Pulmonary artery endothelial cell (primary cell): Measurements from ENCODE around the gene MRPS31. TPM values are rescaled to one million over a fixed set of nuclear protein-coding genes. Genes with fewer than 3 reads are reported as not detected.
A peak's percentile ranks its signal among the peaks of the same experiment; 100 is the strongest.
"Not testable (repeated sequence)": the region's sequence is repeated elsewhere in the genome, so short reads cannot be mapped to it uniquely, and the experiment has no call there.

Source experiments
- DNase-seq: peaks from one replicate; pipeline ENCODE4 v3.0.0-alpha.2; 2011; ENCODE audit warnings: low read depth, low spot score
- total RNA-seq: library from RNA; depleted of rRNA; stranded (reverse); fragments of >200 nt; gene quantifications from 2 replicates; pipeline ENCODE4 v1.2.3, GENCODE V29; 2014

The MRPS31 gene
- total RNA-seq, 1 donor from 2014 or later: 12.8 TPM

DNA sequence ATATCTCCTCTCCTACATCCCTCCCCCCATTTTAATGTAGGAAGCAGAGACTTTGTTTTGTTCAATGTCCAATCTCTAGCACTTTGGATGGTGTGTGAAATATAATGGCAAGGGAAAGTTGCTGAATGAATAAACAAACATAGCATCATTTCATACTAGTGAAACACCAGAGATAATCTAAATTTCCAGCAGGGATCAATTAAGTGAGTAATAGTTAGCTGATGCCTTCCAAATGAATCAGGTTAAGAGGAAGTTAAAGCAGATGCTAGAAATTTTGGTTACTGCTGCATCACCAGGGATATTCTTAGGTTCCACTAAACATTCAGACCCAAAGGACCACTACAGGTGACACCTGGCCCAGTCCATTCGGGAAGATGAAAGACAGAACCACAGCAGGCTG is 8.1 kb downstream of the MRPS31 start:
- DNase-seq: no peak

DNA sequence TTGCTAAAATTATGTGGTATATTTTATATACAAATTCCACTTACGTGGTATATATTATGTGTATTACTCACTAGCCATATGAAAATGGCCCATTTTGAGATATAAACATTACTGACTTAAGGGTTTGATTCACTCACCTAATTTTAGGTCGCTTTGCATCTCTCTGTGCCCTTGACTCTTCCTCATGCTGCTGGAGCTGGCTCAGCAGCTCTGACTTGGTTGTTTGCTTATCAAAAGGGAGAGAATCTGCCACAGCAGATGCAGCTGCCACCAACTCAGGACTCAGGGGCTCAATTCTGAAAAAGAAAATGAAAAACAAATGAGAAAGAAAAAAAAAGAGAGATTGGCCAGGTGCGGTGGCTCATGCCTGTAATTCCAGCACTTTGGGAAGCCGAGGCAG is 12.2 kb downstream of the MRPS31 start:
- no peak for DNase-seq

DNA sequence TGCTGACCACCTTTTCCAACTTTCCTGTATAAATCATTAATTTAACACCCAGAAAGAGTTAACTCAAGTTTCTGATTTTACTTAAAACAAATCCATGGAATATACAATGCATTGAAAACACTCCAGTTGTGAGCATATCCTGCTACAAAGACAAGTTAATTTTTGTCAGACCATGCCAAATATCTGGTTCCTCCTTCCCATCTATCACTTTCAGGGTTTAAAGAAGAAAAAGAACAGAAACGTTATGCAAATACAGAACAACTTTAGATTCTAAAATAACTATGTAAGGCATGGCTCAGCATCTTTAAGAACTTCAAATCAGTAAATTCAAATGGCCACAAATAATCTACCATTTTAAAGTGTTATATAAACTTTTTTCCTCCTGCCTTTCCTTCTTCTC is 14.9 kb downstream of the MRPS31 start:
- no peak for DNase-seq

DNA sequence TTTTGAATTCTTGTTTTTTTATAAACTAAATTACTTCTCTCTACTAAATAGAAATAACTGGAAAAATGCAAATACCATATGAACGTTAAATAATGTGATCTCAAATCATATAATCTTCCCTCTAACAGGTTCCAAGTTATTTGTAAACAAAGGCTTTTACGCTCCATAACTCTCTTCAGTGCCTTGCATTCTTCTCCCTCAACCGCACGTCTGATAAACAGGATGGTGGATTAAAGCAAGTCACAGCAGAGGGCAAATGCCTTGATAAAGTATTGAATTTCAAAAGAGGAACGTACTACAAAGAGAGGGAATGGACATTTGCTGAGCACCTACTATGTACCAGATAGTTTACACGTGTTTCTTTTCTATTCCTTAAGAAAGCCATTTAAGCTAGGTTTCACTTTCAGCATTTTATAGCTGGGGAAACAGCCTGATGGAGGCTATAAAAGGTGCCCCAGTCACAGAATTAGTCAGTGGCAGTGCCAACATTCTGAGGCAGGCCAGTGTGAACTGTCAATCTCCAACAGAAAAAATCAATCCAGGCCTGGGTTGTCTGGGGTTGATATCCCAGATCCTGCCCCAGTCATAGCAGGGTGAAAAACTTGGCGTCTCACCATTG is 15.8 kb downstream of the MRPS31 start:
- no peak for DNase-seq

DNA sequence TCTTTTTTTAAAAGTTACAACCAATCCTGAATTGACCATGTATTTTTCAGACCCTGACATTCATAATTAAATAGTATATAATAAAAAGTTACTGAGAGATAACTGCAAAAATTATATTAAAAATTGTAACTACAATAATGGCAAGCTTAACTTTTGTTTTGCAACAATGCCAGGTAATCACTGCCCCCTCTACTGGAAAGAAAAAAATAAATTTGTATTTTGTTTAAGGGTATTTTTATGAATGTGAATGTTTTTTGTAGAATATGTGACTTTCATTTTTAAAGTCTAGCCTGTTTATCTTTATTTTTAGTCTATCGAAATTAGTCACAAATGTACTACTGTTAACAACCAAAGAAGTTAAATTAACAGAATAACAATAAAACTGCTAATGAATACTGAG is 21.7 kb downstream of the MRPS31 start:
- DNase-seq: no peak

DNA sequence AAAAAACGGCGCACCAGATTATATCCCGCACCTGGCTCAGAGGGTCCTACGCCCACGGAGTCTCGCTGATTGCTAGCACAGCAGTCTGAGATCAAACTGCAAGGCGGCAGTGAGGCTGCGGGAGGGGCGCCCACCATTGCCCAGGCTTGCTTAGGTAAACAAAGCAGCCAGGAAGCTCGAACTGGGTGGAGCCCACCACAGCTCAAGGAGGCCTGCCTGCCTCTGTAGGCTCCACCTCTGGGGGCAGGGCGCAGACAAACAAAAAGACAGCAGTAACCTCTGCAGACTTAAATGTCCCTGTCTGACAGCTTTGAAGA is 35.8 kb downstream of the MRPS31 start:
- DNase-seq: not testable (repeated sequence)

DNA sequence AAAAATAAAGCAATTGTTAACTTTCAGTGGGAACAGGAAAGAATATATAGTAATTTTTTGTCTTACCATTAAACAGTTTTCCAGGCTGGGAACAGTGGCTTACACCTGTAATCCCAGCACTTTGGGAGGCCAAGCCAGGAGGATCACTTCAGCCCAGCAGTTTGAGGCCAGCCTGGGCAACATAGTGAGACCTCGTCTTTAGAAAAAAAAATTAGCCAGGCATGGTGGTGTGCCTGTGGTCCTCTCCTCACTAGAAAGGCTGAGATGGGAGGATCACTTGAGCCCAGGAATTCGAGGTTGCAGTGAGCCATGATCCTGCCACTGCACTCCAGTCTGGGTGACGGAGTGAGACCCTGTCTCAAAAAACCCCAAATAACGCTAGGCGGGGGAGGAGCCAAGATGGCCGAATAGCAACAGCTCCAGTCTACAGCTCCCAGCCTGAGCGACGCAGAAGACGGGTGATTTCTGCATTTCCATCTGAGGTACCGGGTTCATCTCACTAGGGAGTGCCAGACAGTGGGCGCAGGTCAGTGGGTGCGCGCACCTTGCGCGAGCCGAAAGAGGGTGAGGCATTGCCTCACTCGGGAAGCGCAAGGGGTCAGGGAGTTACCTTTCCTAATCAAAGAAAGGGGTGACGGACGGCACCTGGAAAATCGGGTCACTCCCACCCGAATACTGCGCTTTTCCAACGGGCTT is 36.3 kb downstream of the MRPS31 start:
- not testable (repeated sequence) for DNase-seq

DNA sequence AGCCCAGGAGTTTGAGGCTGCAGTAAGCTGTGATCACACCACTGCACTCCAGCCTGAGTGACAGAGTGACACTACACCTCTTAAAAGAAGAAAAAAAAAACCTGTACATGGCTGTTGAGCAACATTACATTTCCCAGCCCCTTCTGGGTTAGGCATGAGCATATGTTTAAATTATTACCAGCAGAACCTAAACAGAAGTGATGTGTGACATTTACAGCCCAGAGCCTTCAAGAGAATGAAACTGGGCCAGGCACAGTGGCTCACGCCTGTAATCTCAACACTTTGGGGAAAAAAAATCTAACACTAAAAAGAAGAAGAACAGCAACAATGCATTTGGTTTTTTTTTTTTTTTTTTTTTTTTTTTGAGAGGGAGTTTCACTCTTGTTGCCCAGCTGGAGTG is 38.3 kb downstream of the MRPS31 start:
- DNase-seq: no peak

DNA sequence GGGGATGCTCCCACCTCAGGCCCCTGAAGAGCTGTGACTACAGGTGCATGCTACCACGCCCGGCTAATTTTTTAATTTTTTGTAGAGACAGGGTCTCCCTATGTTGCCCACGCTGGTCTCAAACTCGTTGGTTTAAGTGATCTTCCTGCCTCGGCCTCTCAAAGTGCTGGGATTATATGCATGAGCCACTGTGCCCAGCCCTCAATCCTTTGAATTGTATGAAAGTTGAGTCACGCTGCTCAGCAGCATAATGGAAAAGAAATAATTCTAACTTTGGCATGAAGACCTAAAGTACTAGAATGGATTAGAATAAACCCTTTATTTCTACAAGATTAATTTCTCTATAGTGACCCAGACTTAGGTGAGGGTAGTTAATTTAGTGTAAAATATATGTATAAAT is 42.4 kb downstream of the MRPS31 start:
- no peak for DNase-seq

DNA sequence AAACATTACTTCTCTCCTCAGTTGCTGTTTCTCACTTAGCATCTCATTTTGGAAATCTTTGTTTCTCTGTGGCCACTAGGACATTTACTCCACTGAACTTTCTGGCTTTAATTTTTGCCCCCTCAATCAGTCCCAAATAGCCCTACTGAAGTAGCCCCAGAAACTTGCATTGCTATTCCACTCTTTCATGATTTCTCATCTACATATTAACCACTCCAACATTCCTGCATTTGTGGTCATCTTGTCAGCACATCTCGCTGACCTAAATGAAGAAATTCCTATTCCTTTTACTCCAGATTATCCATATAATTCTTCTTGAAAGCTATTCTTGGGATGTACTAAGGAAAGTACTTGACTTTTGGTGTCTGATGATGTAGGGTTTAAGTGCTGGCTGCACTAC is 56.6 kb downstream of the MRPS31 start:
- not testable (repeated sequence) for DNase-seq

DNA sequence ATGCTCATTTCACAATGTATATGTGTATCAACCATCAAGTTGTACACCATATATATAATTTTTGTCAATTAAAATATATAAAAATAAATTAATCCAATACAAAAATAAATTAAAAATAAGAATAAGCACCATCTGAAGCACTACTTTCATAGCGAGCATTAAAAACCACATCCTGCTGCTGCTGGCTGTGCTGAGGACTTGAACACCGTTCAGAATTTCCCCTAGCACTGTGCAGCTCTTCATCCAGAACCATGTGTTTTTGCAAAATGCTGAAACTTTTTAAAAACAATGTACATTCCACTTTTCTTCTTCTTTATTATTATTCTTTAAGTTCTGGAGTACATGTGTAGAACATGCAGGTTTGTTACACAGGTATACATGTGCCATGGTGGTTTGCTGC is 64.6 kb downstream of the MRPS31 start:
- DNase-seq: no peak

DNA sequence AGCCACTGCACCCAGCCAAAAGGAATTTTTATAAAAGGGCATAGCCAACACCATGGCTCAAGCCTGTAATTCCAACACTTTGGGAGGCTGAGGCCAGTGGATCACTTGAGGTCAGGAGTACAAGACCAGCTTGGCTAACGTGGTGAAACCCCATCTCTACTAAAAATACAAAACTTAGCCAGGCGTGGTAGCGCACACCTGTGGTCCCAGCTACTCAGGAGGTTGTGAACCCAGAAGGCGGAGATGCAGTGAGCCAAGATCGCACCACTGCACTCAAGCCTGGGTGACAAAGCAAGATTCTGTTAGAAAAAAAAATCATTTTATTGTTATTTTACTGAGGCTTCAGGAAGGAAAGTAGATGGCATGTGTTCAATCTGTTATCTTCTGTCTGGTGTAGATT is 73.3 kb downstream of the MRPS31 start:
- no peak for DNase-seq

DNA sequence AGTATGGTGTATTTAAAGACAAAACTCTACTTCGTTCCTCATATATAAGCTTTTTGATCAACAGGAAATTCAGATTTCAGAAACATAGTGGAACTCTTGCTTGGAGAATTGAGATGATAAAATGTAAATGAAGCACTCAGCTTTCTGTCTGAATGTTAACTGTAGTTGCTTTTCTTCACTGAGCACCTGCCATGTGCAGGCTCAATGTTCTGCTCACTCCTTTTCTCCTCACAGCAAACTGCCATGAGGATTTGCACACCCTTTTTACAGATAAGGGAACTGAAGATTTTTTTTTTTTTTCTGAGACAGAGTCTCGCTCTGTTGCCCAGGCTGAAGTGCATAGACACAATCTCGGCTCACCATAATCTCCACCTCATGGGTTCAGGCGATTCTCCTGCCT is 76.6 kb downstream of the MRPS31 start:
- no peak for DNase-seq

DNA sequence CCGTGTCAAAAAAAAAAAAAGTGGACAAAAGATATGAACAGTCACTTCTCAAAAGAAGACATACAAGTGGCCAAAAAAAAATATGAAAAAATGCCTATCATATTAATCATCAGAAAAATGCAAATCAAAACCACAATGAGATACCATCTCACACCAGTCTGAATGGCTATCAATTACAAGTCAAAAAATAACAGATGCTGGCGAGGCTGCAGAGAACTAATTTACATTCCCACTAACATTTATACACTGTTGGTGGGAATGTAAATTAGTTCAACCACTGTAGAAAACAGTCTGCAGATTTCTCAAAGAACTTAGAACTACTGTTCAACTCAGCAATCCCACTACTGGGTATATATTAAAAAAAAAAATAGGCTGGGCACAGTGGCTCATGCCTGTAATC is 78.0 kb downstream of the MRPS31 start:
- DNase-seq: no peak

DNA sequence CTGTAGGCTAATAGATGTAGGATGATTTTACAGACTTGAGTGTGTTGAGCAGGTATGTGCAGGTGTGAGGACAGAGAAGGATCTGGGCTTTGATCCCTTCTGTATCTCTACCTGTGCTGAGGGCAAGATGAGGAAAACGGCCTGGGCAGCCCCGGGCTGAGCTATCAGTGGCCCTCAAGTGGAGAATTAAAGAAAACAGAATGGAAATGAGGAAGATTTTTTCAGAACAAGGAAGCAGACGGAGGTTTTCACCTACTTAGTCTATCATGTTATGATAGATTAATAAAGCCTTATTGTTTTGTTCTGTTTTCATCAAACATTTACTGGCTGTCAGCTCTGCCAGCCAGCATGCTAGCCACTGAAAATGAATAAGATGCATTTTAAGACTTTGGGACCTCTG is 82.2 kb downstream of the MRPS31 start:
- no peak for DNase-seq

DNA sequence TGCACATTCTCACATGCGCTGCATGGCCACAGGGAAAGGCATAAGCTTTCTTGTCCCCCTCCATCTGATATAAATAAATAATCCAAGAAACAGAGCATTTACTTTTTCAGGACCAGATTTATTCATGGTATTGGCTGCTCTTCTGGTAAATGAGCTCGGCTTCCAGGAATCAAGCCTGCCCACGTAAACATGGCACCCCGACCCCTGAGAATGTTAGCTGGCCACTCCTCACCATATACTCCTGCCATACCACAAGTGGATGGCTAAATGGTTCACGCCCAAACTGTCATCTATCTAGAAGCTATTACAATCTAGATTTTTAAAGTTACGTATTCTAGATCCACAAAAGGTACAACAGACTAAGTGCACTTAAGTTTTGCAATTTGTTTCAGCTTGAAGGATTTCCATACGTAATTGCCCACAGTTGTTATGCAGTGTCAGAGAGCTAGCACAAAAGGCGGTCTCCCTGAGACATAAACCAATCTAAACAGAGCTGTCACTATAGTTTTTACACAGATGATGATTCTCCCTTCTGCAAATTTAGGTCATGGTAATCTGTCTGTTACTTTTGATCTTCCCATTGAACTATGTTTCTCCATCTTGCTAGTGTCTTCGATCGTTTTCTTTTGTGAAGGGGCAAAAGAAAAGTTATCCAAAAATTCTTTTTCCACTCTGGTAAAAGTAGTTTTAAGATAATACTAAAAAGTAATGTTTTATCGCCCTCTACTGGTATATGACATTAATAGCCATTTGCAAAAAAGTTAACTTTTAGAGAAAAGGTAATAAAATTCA is 88.3 kb downstream of the MRPS31 start:
- DNase-seq: no peak

DNA sequence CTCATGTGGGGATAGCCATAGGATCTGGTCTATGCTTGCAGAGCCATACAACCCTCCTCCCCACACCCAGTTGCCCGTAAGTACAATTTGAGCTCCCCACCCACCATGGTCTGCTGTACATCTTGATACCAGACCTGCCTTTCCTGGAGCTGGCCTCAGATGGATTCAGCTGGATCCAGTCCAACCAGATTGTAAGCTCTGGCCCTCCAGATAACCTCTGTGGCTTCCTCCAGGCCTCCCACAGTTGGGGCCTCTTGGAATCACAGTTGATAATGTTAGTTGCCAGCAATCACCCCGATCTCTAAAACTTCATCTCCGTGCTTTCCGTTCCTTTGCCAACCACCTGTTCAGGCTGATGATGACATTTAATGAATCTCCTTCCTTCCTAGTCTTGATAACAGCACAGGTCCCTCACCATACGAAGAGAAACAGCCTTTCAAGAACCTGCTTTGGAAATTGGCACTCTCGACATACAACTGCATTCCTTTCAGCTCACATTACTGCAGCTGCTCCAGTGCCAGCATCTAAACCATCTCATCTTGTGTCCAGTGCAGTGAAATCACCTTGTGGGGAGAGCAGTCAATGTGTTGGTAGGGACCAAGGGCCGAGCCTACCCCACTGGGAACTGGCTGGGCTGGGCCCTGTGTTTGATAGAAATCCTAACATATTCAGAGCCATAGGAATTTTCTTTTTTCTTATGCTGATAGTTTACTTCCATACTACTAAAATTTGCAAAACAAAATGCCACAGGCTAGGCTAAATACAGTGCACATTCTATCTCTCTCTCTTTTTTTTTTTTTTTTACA is 89.4 kb downstream of the MRPS31 start:
- peak; percentile 83 for DNase-seq

DNA sequence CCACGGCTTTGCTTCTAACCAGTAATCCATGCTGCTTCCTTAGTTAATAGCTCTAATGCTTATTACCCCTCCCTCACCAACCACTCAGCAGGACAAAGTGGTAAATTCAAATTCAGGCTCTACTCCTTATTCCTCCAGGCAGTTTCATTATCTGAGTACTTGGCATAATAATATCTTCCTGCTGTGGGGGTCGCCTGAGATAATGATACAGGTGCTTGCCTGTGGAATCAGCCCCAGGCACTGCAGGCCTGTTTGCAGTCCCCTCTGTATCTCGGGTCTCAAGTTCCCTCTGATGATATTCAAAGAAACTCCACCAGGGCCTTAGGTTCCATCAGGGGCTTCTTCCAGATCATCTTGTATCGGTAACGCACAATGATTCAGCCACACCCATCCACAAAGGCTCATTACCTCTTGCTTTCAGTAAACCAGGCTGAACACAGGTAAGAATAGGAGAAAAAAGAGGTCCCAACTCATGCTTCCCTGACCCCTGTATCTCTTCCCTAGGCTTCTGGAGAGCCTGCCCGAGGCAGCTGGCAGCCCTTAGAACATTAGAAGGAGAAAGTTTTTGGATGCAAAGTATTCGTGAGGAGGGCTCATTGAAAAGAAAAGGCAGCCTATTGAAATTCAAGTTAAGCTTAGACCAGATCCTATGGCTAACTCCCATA is 90.2 kb downstream of the MRPS31 start:
- no peak for DNase-seq

DNA sequence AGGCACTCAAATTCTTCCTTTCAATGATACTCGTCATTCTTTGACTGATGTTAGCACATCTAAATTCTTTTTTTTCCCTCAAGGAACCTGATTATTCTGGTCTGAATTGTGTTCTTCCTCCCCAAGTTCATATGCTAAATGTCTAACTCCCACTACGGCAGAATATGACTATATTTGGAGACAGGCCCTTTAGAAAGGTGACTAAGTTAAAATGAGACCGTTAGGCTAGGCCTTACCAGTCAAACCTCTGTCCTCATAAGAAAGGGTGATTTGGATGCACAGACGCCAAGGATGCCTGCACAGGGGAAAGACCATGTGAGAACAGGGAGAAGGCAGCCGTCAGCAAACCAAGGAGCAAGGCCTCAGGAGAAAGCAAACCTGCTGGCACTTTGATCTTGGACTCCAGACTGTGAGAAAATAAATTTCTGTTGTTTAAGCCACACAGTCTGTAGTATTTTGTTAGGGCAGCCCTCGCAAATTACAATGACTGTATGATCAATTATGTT is 91.5 kb downstream of the MRPS31 start:
- DNase-seq: no peak
